Measurements from ENCODE around the gene AIPL1. TPM values are rescaled to one million over a fixed set of nuclear protein-coding genes. Genes with fewer than 3 reads are reported as not detected.

Gene AIPL1
- total and polyA plus RNA-seq, 2 donors from 2014 or later = not detected

DNA sequence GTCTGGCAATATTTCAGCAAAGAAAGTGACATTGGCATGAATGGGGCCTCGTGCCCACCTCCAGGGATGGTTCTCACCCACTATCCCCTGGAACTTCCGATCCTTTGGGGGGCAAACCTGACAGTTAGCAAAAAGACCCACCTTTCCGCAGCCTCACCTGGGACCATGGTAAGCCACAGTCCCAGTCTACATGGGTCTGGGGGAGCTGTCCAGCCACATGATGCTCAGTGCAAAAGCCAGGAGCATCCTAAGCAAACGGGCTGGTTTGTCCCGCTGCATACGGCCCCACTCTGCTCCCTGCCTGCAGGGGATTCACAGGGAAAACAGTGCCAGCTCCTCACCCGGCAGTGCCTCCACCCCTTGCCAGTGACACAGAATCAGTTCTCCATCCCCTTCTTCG, 19.3 kb downstream of the AIPL1 start:
- Histone ChIP-seq H3K9ac (ENCODE audit: low read length in 3 of 3) (no peak overlapping the region), H3K4me3 (ENCODE audit: low read length in 3 of 3) (no peak overlapping the region), H3K27me3 (ENCODE audit: control insufficient read depth, insufficient read depth, low read length) (no peaks in the 10 kb centered on the region), H3K4me1 (ENCODE audit: control insufficient read depth in 2 of 3, insufficient read depth in 2 of 3, low read depth in 1 of 3, low read length in 3 of 3) (no peaks in the 10 kb centered on the region), H3K9me3 (ENCODE audit: control insufficient read depth in 2 of 3, insufficient read depth in 1 of 3, low read length in 3 of 3) (no peaks in the 10 kb centered on the region), H3K27ac (ENCODE audit: low read depth in 2 of 2, low read length in 2 of 2) (no peak overlapping the region), H3K36me3 (ENCODE audit: control insufficient read depth in 2 of 3, insufficient read depth in 3 of 3, low read length in 3 of 3) (no peaks in the 10 kb centered on the region)
- TF ChIP-seq CTCF (IDR thresholded peaks at IDR 0.05; ENCODE audit: borderline replicate concordance, extremely low read depth, insufficient read depth) = no peak
- FAIRE-seq = no peak
- DNase-seq = no peak
- intact Hi-C loops (cut with DNase I) = loop anchor here (5.0 kb wide), 1 partner anchor 818 kb away; no protein-coding TSS in a partner anchor

GRCh38 chr17:6413065-6413464, 21.9 kb downstream of the AIPL1 start:
- Histone ChIP-seq H3K9me3 (ENCODE audit: control insufficient read depth in 2 of 3, insufficient read depth in 1 of 3, low read length in 3 of 3) (no peaks in the 10 kb centered on the region), H3K9ac (ENCODE audit: low read length in 3 of 3) (no peak overlapping the region), H3K4me3 (ENCODE audit: low read length in 3 of 3) (no peak overlapping the region), H3K4me1 (ENCODE audit: control insufficient read depth in 2 of 3, insufficient read depth in 2 of 3, low read depth in 1 of 3, low read length in 3 of 3) (no peaks in the 10 kb centered on the region), H3K27ac (ENCODE audit: low read depth in 2 of 2, low read length in 2 of 2) (no peak overlapping the region), H3K27me3 (ENCODE audit: control insufficient read depth, insufficient read depth, low read length) (no peaks in the 10 kb centered on the region), H3K36me3 (ENCODE audit: control insufficient read depth in 2 of 3, insufficient read depth in 3 of 3, low read length in 3 of 3) (no peaks in the 10 kb centered on the region)
- FAIRE-seq (no peak), DNase-seq (peak in 2 of 5 donors; percentile 56 to 72)
- TF ChIP-seq CTCF (IDR thresholded peaks at IDR 0.05; ENCODE audit: borderline replicate concordance, extremely low read depth, insufficient read depth) = no peak
- intact Hi-C loops (cut with DNase I) = no loop called here

DNA sequence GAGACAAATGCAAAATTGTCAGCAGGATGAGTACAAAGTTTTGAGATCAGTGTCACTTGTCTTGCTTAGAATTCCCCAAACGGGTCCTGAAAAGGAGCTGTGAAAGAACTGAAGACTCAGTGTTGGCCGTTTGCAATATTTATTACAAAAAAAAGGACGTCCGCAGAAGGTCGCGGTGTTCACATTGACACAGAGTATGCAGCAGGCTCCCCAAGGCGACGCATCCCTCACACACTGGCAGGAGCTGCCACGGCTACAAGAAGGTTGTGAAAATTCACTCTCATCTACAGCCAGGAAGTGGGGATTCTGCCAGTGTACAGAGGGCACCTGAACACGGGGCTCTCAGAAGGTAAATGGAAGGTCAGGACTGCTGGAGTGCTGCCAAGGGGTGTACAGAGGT, 26.2 kb downstream of the AIPL1 start:
- no peaks in the 10 kb centered on the region for H3K36me3 ChIP-seq (ENCODE audit: control insufficient read depth in 2 of 3, insufficient read depth in 3 of 3, low read length in 3 of 3)
- no peak overlapping the region for H3K4me3 ChIP-seq (ENCODE audit: low read length in 3 of 3)
- no peak for TF ChIP-seq CTCF (IDR thresholded peaks at IDR 0.05; ENCODE audit: borderline replicate concordance, extremely low read depth, insufficient read depth)
- H3K27me3 ChIP-seq (ENCODE audit: control insufficient read depth, insufficient read depth, low read length) = no peaks in the 10 kb centered on the region
- FAIRE-seq (no peak), DNase-seq (peak in 1 of 5 donors; percentile 29)
- H3K9ac ChIP-seq (ENCODE audit: low read length in 3 of 3) = no peak overlapping the region
- H3K4me1 ChIP-seq (ENCODE audit: control insufficient read depth in 2 of 3, insufficient read depth in 2 of 3, low read depth in 1 of 3, low read length in 3 of 3) = no peaks in the 10 kb centered on the region
- H3K27ac ChIP-seq (ENCODE audit: low read depth in 2 of 2, low read length in 2 of 2) = no peak overlapping the region
- H3K9me3 ChIP-seq (ENCODE audit: control insufficient read depth in 2 of 3, insufficient read depth in 1 of 3, low read length in 3 of 3) = no peaks in the 10 kb centered on the region
- intact Hi-C loops (cut with DNase I) = no loop called here

DNA sequence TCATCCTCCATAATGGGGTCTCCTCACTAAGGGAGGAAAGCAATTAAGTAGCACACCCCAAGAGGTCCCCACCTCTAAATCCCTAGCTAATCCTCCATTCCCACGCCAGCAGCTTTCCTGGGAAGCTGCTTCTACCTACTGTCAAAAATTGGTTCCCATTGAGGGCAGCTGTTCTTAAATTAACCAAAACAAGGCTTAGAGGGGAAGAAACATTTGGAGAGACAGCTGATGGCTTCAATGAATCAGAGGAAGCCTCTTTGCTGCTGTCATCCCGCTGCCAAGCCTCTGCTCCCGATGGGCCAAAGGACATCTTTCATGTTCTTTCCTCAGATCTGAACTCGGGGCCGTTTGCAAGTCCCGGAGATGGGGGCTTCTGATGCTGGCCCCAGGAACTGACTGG, 26.6 kb downstream of the AIPL1 start:
- H3K9me3 ChIP-seq (ENCODE audit: control insufficient read depth in 2 of 3, insufficient read depth in 1 of 3, low read length in 3 of 3) = no peaks in the 10 kb centered on the region
- no peak overlapping the region for H3K9ac ChIP-seq (ENCODE audit: low read length in 3 of 3)
- no peaks in the 10 kb centered on the region for H3K4me1 ChIP-seq (ENCODE audit: control insufficient read depth in 2 of 3, insufficient read depth in 2 of 3, low read depth in 1 of 3, low read length in 3 of 3)
- no peak overlapping the region for H3K27ac ChIP-seq (ENCODE audit: low read depth in 2 of 2, low read length in 2 of 2)
- no peak for TF ChIP-seq CTCF (IDR thresholded peaks at IDR 0.05; ENCODE audit: borderline replicate concordance, extremely low read depth, insufficient read depth)
- no peaks in the 10 kb centered on the region for H3K27me3 ChIP-seq (ENCODE audit: control insufficient read depth, insufficient read depth, low read length)
- intact Hi-C loops (cut with DNase I) = no loop called here
- DNase-seq (peak in 1 of 5 donors; percentile 35), FAIRE-seq (no peak)
- H3K4me3 ChIP-seq (ENCODE audit: low read length in 3 of 3) = no peak overlapping the region
- H3K36me3 ChIP-seq (ENCODE audit: control insufficient read depth in 2 of 3, insufficient read depth in 3 of 3, low read length in 3 of 3) = no peaks in the 10 kb centered on the region

Measured in kidney (tissue), 14 donors.